Stimulated activated CD4-positive, alpha-beta T cell treated with anti-CD3 and anti-CD28 coated beads, Interleukin-12 subunit alpha, Interleukin-12 subunit beta, amount 100 ng/mL, for 24 hours (primary cell): ENCODE results near the gene TSHZ2.

Experiments used
- DNase-seq, 2 experiments: peaks; one replicate each; pipeline ENCODE4 v3.0.0-alpha.2; 2020; ENCODE audit warnings: low read depth in 2 of 2

The TSHZ2 gene

GRCh38 chr20:53162251-53162835, 190.2 kb downstream of the TSHZ2 start:
- DNase-seq = no peak

GRCh38 chr20:53163486-53163885, 191.3 kb downstream of the TSHZ2 start:
- no peak for DNase-seq

GRCh38 chr20:53164072-53164471, 191.9 kb downstream of the TSHZ2 start:
- DNase-seq = no peak

- DNase-seq = no peak
Observed at GRCh38 chr20:53165452-53165851, 193.3 kb downstream of the TSHZ2 start.

GRCh38 chr20:53168491-53168890, 196.3 kb downstream of the TSHZ2 start:
- no peak for DNase-seq

- DNase-seq = no peak
Observed at GRCh38 chr20:53170196-53170595, 198.0 kb downstream of the TSHZ2 start.

- DNase-seq = no peak
Observed at GRCh38 chr20:53171065-53171464, 198.9 kb downstream of the TSHZ2 start.

- DNase-seq = no peak
Observed at GRCh38 chr20:53174454-53174853, 202.3 kb downstream of the TSHZ2 start.

GRCh38 chr20:53175135-53175780, 203.1 kb downstream of the TSHZ2 start:
- DNase-seq = no peak

- no peak for DNase-seq
Observed at GRCh38 chr20:53176134-53176533, 204.0 kb downstream of the TSHZ2 start.

GRCh38 chr20:53177687-53178086, 205.5 kb downstream of the TSHZ2 start:
- DNase-seq = no peak

- no peak for DNase-seq
Observed at GRCh38 chr20:53179749-53180148, 207.6 kb downstream of the TSHZ2 start.

GRCh38 chr20:53180928-53181362, 208.8 kb downstream of the TSHZ2 start:
- no peak for DNase-seq

GRCh38 chr20:53181866-53182376, 209.8 kb downstream of the TSHZ2 start:
- DNase-seq = no peak

GRCh38 chr20:53183181-53183580, 211.0 kb downstream of the TSHZ2 start:
- DNase-seq = no peak

- no peak for DNase-seq
Observed at GRCh38 chr20:53186635-53187034, 214.5 kb downstream of the TSHZ2 start.

- no peak for DNase-seq
Observed at GRCh38 chr20:53187392-53188068, 215.4 kb downstream of the TSHZ2 start.

- no peak for DNase-seq
Observed at GRCh38 chr20:53190225-53190624, 218.1 kb downstream of the TSHZ2 start.

- no peak for DNase-seq
Observed at GRCh38 chr20:53191957-53192356, 219.8 kb downstream of the TSHZ2 start.

- no peak for DNase-seq
Observed at GRCh38 chr20:53194306-53195290, 222.4 kb downstream of the TSHZ2 start.

GRCh38 chr20:53195876-53196610, 223.9 kb downstream of the TSHZ2 start:
- DNase-seq = no peak
